GM19025 (cell line): Measurements from ENCODE around the gene DSCAML1.

Source experiments
- ATAC-seq: cut with Tn5 transposase; IDR thresholded peaks from one replicate; pipeline ENCODE4 v1.9.1; 2021; ENCODE audit warnings: mild to moderate bottlenecking, low read depth, moderate library complexity; ENCODE audit not compliant: unreplicated experiment

The DSCAML1 gene

GRCh38 chr11:117621226-117621625 is 175.8 kb downstream of the DSCAML1 start:
- no peak for ATAC-seq

GRCh38 chr11:117620659-117621058 is 176.4 kb downstream of the DSCAML1 start:
- no peak for ATAC-seq

GRCh38 chr11:117620086-117620485 is 176.9 kb downstream of the DSCAML1 start:
- no peak for ATAC-seq

GRCh38 chr11:117619661-117620060 is 177.4 kb downstream of the DSCAML1 start:
- no peak for ATAC-seq

- no peak for ATAC-seq
Observed at GRCh38 chr11:117618982-117619355, 178.0 kb downstream of the DSCAML1 start.

- ATAC-seq: no peak
Observed at GRCh38 chr11:117618302-117618981, 178.6 kb downstream of the DSCAML1 start.

GRCh38 chr11:117616979-117617378 is 180.0 kb downstream of the DSCAML1 start:
- no peak for ATAC-seq

- no peak for ATAC-seq
Observed at GRCh38 chr11:117614728-117615127, 182.3 kb downstream of the DSCAML1 start.

- no peak for ATAC-seq
Observed at GRCh38 chr11:117613521-117613920, 183.5 kb downstream of the DSCAML1 start.

GRCh38 chr11:117612177-117612576 is 184.8 kb downstream of the DSCAML1 start:
- ATAC-seq: no peak

- no peak for ATAC-seq
Observed at GRCh38 chr11:117610901-117611300, 186.1 kb downstream of the DSCAML1 start.

- no peak for ATAC-seq
Observed at GRCh38 chr11:117610045-117610444, 187.0 kb downstream of the DSCAML1 start.

- ATAC-seq: no peak
Observed at GRCh38 chr11:117607449-117607848, 189.6 kb downstream of the DSCAML1 start.

GRCh38 chr11:117606790-117607189 is 190.2 kb downstream of the DSCAML1 start:
- ATAC-seq: no peak

GRCh38 chr11:117606211-117606610 is 190.8 kb downstream of the DSCAML1 start:
- no peak for ATAC-seq

- ATAC-seq: no peak
Observed at GRCh38 chr11:117605331-117605730, 191.7 kb downstream of the DSCAML1 start.

GRCh38 chr11:117604336-117604995 is 192.6 kb downstream of the DSCAML1 start:
- ATAC-seq: no peak

GRCh38 chr11:117603932-117604331 is 193.1 kb downstream of the DSCAML1 start:
- ATAC-seq: no peak

GRCh38 chr11:117601006-117601708 is 195.9 kb downstream of the DSCAML1 start:
- ATAC-seq: no peak

GRCh38 chr11:117600234-117600783 is 196.7 kb downstream of the DSCAML1 start:
- ATAC-seq: no peak

- ATAC-seq: no peak
Observed at GRCh38 chr11:117597071-117597470, 199.9 kb downstream of the DSCAML1 start.
